ENCODE results near the gene MAN1C1. TPM values are rescaled to one million over a fixed set of nuclear protein-coding genes. Genes with fewer than 3 reads are reported as not detected.

Gene MAN1C1
- 2.4 and 12.2 TPM in 2 replicates for total RNA-seq

DNA sequence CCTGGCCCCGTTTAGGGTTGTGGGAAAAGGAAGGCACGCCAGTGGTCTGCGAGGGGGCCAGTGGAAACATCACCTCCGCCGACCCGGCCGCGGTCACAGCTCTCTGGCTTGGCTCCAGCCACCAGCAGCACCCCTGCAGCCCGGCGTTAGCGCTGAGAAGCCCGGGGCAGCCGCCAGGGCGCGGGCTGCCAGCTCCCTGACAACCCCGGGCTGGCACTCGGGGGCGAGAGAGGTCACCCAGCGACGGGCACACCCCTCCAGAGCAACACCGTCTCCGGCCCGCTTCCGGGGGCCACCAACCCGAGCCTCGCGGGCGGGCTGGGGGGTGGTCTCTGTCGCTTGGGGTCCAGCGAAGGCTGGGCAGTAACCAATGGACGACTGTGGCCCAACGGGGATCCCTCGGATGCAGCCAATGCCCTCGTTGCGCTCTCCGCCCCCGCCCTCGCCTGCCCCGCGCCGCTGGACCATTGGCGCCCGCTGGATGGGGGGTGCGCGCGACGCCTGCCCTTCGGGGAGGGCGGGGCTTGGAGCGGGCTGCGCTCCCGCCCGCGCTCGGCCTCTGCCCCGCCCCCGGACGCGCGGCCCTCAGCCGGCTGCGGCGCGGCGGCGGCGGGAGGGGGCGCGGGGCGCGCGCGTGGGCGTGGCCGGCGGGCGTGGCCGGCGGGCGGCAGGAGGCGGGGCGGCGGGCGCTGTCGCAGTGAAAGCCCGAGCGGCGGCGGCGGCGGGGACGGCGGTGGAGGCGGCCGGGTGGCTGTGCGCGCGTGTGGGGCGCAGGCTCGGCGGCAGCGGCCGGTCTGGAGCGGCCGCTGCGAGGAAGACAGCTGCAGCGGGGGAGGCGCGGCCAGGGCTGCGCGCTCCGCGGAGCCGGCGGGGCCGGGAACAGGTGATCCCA, at the start of gene MAN1C1:
TSS of gene MAN1C1 (plus strand) at position 697 of the 892 bp plus-strand sequence. CDS start 1,007 bp downstream, outside the sequence.

DNA sequence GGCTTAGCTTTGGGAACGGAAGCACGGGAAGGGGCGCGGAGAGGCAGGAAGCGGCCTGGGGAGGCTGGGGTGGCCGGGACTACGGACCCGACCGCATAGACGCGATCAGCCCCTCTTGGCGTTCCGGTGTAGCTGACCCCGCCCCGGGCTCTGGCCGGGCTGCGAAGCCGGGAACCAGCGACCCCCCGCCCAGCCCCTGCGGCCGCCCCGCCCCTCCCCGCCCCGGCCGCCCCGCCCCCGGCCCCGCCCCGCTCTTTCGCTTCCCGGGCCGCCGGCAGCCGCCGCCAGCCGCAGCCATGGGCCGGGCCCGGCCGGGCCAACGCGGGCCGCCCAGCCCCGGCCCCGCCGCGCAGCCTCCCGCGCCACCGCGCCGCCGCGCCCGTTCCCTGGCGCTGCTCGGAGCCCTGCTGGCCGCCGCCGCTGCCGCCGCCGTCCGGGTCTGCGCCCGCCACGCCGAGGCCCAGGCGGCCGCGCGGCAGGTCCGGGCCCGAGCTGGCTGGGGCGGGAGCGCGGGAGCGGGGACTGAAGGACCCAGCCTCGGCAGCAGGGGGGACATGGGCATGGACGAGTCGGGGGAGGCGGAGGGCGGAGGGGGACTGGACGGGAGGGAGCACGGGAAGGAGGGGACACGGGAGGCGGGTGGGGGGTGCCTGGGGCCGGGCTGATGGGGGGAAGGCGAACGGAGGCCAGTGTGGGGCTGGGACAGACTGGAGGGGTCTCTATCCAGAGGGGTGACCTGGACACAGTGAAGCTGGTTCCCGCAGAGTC, 183.5 kb downstream of the MAN1C1 start, which contains the start of gene SELENON:
TSS of gene SELENON (plus strand) at position 259 of the 768 bp plus-strand sequence. CDS start at position 297, 38 bp downstream.

GRCh38 chr1:25819491-25820246, 203.1 kb downstream of the MAN1C1 start, which contains the start of gene MTFR1L:
MTFR1L (plus strand) TSS chr1:25819954; CDS start chr1:25823105, 3,151 bp downstream.

Other genes with a start within 250 kb of the MAN1C1 start
- 0.75 and 0.77 TPM in 2 replicates for gene RHCE, start 196.0 kb upstream of the MAN1C1 start, total RNA-seq
- gene MACO1, start 185.9 kb upstream of the MAN1C1 start, total RNA-seq = 15.5 and 18.9 TPM in 2 replicates
- gene LDLRAP1, start 73.2 kb upstream of the MAN1C1 start, total RNA-seq = 7.3 and 10.9 TPM in 2 replicates
- gene SELENON, start 183.4 kb downstream of the MAN1C1 start, total RNA-seq = 14.3 and 22.9 TPM in 2 replicates
- 32.1 and 34.2 TPM in 2 replicates for gene MTFR1L, start 203.2 kb downstream of the MAN1C1 start, total RNA-seq
- 1.7 and 5.6 TPM in 2 replicates for gene AUNIP, start 242.7 kb downstream of the MAN1C1 start, total RNA-seq

Measured in uterine smooth muscle cell (primary cell).